Measurements from ENCODE around the gene LARGE1.

Gene LARGE1

GRCh38 chr22:33829546-33830280 lies 90.6 kb downstream of the LARGE1 start:
- DNase-seq (ENCODE audit: extremely low read depth in 1 of 2, low read depth in 1 of 2) = no peak

- no peak for DNase-seq (ENCODE audit: extremely low read depth in 1 of 2, low read depth in 1 of 2)
These were observed 92.0 kb downstream of the LARGE1 start for GRCh38 chr22:33828302-33828701.

- no peak for DNase-seq (ENCODE audit: extremely low read depth in 1 of 2, low read depth in 1 of 2)
These were observed 94.5 kb downstream of the LARGE1 start for GRCh38 chr22:33825761-33826160.

- no peak for DNase-seq (ENCODE audit: extremely low read depth in 1 of 2, low read depth in 1 of 2)
These were observed 96.7 kb downstream of the LARGE1 start for GRCh38 chr22:33823552-33823951.

GRCh38 chr22:33821290-33821689 lies 99.0 kb downstream of the LARGE1 start:
- DNase-seq (ENCODE audit: extremely low read depth in 1 of 2, low read depth in 1 of 2) = no peak

GRCh38 chr22:33819743-33820142 lies 100.5 kb downstream of the LARGE1 start:
- no peak for DNase-seq (ENCODE audit: extremely low read depth in 1 of 2, low read depth in 1 of 2)

GRCh38 chr22:33817512-33818127 lies 102.7 kb downstream of the LARGE1 start:
- no peak for DNase-seq (ENCODE audit: extremely low read depth in 1 of 2, low read depth in 1 of 2)

GRCh38 chr22:33812360-33812977 lies 107.8 kb downstream of the LARGE1 start:
- DNase-seq (ENCODE audit: extremely low read depth in 1 of 2, low read depth in 1 of 2) = no peak

- DNase-seq (ENCODE audit: extremely low read depth in 1 of 2, low read depth in 1 of 2) = no peak
These were observed 108.6 kb downstream of the LARGE1 start for GRCh38 chr22:33811686-33812085.

- DNase-seq (ENCODE audit: extremely low read depth in 1 of 2, low read depth in 1 of 2) = no peak
These were observed 109.1 kb downstream of the LARGE1 start for GRCh38 chr22:33811208-33811607.

- DNase-seq (ENCODE audit: extremely low read depth in 1 of 2, low read depth in 1 of 2) = no peak
These were observed 112.8 kb downstream of the LARGE1 start for GRCh38 chr22:33807470-33807869.

- DNase-seq (ENCODE audit: extremely low read depth in 1 of 2, low read depth in 1 of 2) = no peak
These were observed 114.1 kb downstream of the LARGE1 start for GRCh38 chr22:33806191-33806590.

- no peak for DNase-seq (ENCODE audit: extremely low read depth in 1 of 2, low read depth in 1 of 2)
These were observed 116.6 kb downstream of the LARGE1 start for GRCh38 chr22:33803371-33804282.

- DNase-seq (ENCODE audit: extremely low read depth in 1 of 2, low read depth in 1 of 2) = no peak
These were observed 121.9 kb downstream of the LARGE1 start for GRCh38 chr22:33798401-33798800.

- no peak for DNase-seq (ENCODE audit: extremely low read depth in 1 of 2, low read depth in 1 of 2)
These were observed 123.8 kb downstream of the LARGE1 start for GRCh38 chr22:33796494-33796893.

- DNase-seq (ENCODE audit: extremely low read depth in 1 of 2, low read depth in 1 of 2) = no peak
These were observed 126.8 kb downstream of the LARGE1 start for GRCh38 chr22:33793475-33793874.

- DNase-seq (ENCODE audit: extremely low read depth in 1 of 2, low read depth in 1 of 2) = no peak
These were observed 127.4 kb downstream of the LARGE1 start for GRCh38 chr22:33792832-33793231.

GRCh38 chr22:33789690-33790253 lies 130.5 kb downstream of the LARGE1 start:
- DNase-seq (ENCODE audit: extremely low read depth in 1 of 2, low read depth in 1 of 2) = no peak

GRCh38 chr22:33788927-33789326 lies 131.3 kb downstream of the LARGE1 start:
- no peak for DNase-seq (ENCODE audit: extremely low read depth in 1 of 2, low read depth in 1 of 2)

- DNase-seq (ENCODE audit: extremely low read depth in 1 of 2, low read depth in 1 of 2) = no peak
These were observed 132.4 kb downstream of the LARGE1 start for GRCh38 chr22:33787645-33788456.
